Thyroid gland (tissue), 4 donors: ENCODE results near the gene IVD. TPM values are rescaled to one million over a fixed set of nuclear protein-coding genes. Genes with fewer than 3 reads are reported as not detected.

ENCODE experiments used
- DNase-seq, 2 donors: peaks; one replicate each; pipeline ENCODE4 v3.0.0-alpha.2; 2019
- H3K27ac ChIP-seq, 3 donors: fragments of 200-600 bp; sonication (generic); 1 replicate in 2 of 3; 2 replicates in 1 of 3; pipeline ENCODE4 v1.5.1; 2016 to 2019; ENCODE audit warnings: mild to moderate bottlenecking in 1 of 3, moderate library complexity in 1 of 3
- H3K27me3 ChIP-seq: fragments of 200-600 bp; sonication (generic); one replicate; pipeline ENCODE4 v1.5.1; 2019
- H3K36me3 ChIP-seq, 2 donors: fragments of 200-600 bp; sonication (generic); one replicate each; pipeline ENCODE4 v1.5.1; 2016 to 2019
- H3K4me1 ChIP-seq, 2 donors: fragments of 200-600 bp; sonication (generic); one replicate each; pipeline ENCODE4 v1.5.1; 2017 to 2019
- H3K4me3 ChIP-seq, 3 donors: fragments of 200-600 bp; sonication (generic); replicated peaks in 1 of 3; 1 replicate in 2 of 3; 2 replicates in 1 of 3; pipeline ENCODE4 v1.5.1; 2016; ENCODE audit warnings: mild to moderate bottlenecking in 1 of 3
- H3K9me3 ChIP-seq: fragments of 200-600 bp; sonication (generic); one replicate; pipeline ENCODE4 v1.5.1; 2017
- POLR2A ChIP-seq, 2 donors: fragments of 450-650 bp; IDR thresholded peaks; one replicate each; pipeline ENCODE4 v1.6.1; 2017; ENCODE audit warnings: antibody characterized with exemption in 2 of 2, mild to moderate bottlenecking in 2 of 2, moderate library complexity in 1 of 2
- WGBS, 2 donors: methylation state at CpG; one replicate each; pipeline ENCODE4 v1.1.5; 2017; 5-methylcytosine and 5-hydroxymethylcytosine counted together
- intact Hi-C: fragments of 100-400 bp; cut with DNase I; formaldehyde crosslinking; loops from one replicate; pipeline ENCODE4 v1.15.1; 2023
- total RNA-seq, 4 donors: library from RNA; depleted of rRNA; stranded (reverse); fragments of >200 nt; gene quantifications; one replicate each; pipeline ENCODE4 v1.2.3, GENCODE V29; 2016
- TF ChIP-seq, protein P1 (sequence below), 6 experiments: fragments of 200-600 bp in 3 of 6; fragments of 450-650 bp in 3 of 6; sonication (generic) in 3 of 6; IDR thresholded peaks; one replicate each; pipeline ENCODE4 v1.5.1; 2016 to 2019; ENCODE audit warnings: antibody characterized with exemption in 6 of 6, mild to moderate bottlenecking in 2 of 6, inconsistent platforms in 1 of 6, moderate library complexity in 1 of 6

The IVD gene
- total RNA-seq, 4 donors from 2014 or later, result 393 to 723 (median 539) TPM

DNA sequence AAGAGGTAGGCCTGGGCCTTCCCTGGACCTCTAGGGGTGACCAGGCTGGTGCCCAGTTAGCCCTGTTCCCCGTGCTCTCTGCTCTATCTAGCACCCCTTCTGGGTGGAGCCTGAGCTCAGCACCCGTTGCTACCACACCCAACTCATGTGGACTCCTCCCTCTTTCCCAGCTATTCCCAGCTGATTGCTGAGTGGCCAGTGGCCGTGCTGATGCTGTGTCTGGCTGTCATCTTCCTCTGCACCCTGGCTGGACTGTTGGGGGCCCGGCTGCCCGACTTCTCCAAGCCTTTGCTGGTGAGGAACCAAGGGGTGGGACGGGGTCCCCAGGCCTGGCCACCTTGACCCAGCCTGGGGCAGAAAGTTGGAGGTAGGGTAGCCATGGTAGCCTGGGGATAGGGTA is 41.3 kb upstream of the IVD start:
- Histone ChIP-seq H3K27ac (no peak overlapping the region), H3K27me3 (no peaks in the 10 kb centered on the region), H3K36me3 (no peaks in the 10 kb centered on the region), H3K9me3 (no peaks in the 10 kb centered on the region), H3K4me1 (peaks cover 12 to 19% of the 10 kb centered on the region in 2 donors), H3K4me3 (no peak overlapping the region)
- intact Hi-C loops, result loop anchor here (10.0 kb wide), 1 partner anchor 61 kb away; no protein-coding TSS in a partner anchor
- TF ChIP-seq, protein P1, sequence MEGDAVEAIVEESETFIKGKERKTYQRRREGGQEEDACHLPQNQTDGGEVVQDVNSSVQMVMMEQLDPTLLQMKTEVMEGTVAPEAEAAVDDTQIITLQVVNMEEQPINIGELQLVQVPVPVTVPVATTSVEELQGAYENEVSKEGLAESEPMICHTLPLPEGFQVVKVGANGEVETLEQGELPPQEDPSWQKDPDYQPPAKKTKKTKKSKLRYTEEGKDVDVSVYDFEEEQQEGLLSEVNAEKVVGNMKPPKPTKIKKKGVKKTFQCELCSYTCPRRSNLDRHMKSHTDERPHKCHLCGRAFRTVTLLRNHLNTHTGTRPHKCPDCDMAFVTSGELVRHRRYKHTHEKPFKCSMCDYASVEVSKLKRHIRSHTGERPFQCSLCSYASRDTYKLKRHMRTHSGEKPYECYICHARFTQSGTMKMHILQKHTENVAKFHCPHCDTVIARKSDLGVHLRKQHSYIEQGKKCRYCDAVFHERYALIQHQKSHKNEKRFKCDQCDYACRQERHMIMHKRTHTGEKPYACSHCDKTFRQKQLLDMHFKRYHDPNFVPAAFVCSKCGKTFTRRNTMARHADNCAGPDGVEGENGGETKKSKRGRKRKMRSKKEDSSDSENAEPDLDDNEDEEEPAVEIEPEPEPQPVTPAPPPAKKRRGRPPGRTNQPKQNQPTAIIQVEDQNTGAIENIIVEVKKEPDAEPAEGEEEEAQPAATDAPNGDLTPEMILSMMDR (IDR thresholded peaks at IDR 0.05), result no peak
- no peak for TF ChIP-seq POLR2A (IDR thresholded peaks at IDR 0.05)
- 78 to 91% methylated on average over 6 of the region's 6 CpGs for WGBS, 2 donors
- DNase-seq, result no peak

GRCh38 chr15:40365016-40365415 is 40.6 kb upstream of the IVD start:
- TF ChIP-seq, protein P1 (IDR thresholded peaks at IDR 0.05), result no peak
- no peak for TF ChIP-seq POLR2A (IDR thresholded peaks at IDR 0.05)

DNA sequence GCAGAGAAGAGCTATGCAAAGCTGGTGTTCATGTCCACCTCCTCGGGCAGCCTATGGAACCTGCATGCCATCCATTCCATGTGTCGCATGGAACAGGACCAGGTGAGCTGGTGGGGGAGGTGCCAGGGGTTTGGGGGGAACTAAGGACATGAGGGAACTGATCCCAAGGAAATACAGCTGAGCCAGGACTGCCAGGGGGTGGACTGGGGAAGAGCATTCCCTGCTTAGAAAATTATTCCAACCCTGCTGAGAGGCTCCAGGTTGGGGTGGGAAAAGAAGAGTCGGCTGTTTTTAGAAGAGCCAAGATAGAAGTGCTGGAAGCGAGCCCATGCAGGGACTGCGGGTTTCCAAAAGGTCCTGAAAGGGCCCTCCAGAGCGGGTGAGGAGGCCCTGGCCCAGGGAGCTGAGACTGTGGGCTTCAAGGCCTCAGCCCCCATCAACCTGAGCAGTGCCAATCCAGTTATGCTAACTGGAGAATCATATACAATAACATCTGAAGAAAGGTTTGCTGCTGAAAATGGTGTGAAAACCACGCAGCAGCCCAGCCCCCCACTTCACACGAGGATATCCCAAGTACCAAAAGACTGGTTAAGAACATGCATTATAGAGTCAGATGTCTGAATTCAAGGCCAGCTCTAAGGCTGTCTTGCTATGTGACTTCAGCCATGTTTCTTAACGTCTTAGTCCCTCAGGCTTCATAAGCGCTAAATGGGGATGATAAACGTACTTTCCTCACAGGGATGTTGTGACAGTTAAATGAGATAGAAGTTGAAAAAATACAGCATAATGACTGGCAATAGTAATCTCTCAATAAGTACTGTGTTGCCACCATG is 39.8 kb upstream of the IVD start:
- Histone ChIP-seq H3K27ac (no peak overlapping the region), H3K27me3 (no peaks in the 10 kb centered on the region), H3K9me3 (no peaks in the 10 kb centered on the region), H3K4me3 (no peak overlapping the region), H3K36me3 (no peaks in the 10 kb centered on the region), H3K4me1 (peaks cover 12 to 24% of the 10 kb centered on the region in 2 donors)
- TF ChIP-seq, protein P1 (IDR thresholded peaks at IDR 0.05), result no peak
- no peak for TF ChIP-seq POLR2A (IDR thresholded peaks at IDR 0.05)
- no peak for DNase-seq
- intact Hi-C loops, result loop anchor here (5.0 to 10.0 kb wide), 2 partner anchors 44 to 59 kb away; partner anchors contain the start of gene INAFM2
- 86 to 89% methylated on average over 11 of the region's 11 CpGs for WGBS, 2 donors

More at GRCh38 chr15:40365016-40365415, 40.6 kb upstream of the IVD start:
- no peak overlapping the region for H3K27ac ChIP-seq
- H3K9me3 ChIP-seq, result no peaks in the 10 kb centered on the region
- intact Hi-C loops, result loop anchor here (5.0 to 10.0 kb wide), 2 partner anchors 43 to 60 kb away; partner anchors contain the start of gene INAFM2
- no peaks in the 10 kb centered on the region for H3K27me3 ChIP-seq
- no peak overlapping the region for H3K4me3 ChIP-seq
- no peaks in the 10 kb centered on the region for H3K36me3 ChIP-seq
- H3K4me1 ChIP-seq, result peaks cover 12 to 24% of the 10 kb centered on the region in 2 donors
- no peak for DNase-seq
- 89 to 98% methylated on average over 5 of the region's 5 CpGs for WGBS, 2 donors

- peak; percentile 32 to 50 for DNase-seq
- Histone ChIP-seq H3K27me3 (no peaks in the 10 kb centered on the region), H3K36me3 (no peaks in the 10 kb centered on the region), H3K27ac (peak overlapping the region in 2 of 3 donors; percentile 44 to 62), H3K4me3 (no peak overlapping the region), H3K4me1 (peaks cover 12 to 26% of the 10 kb centered on the region in 2 donors), H3K9me3 (no peaks in the 10 kb centered on the region)
- TF ChIP-seq, protein P1 (IDR thresholded peaks at IDR 0.05), result no peak
- no peak for TF ChIP-seq POLR2A (IDR thresholded peaks at IDR 0.05)
- 90 to 93% methylated on average over 13 of the region's 14 CpGs for WGBS, 2 donors
- intact Hi-C loops, result loop anchor here (5.0 to 10.0 kb wide), 2 partner anchors 44 to 58 kb away; partner anchors contain the start of gene INAFM2
Measured at GRCh38 chr15:40366457-40367370, 38.9 kb upstream of the IVD start.
